ENCODE measurements around the gene MARCKS. TPM values are rescaled to one million over a fixed set of nuclear protein-coding genes. Genes with fewer than 3 reads are reported as not detected.

MARCKS gene
- total and polyA plus RNA-seq, 10 of the 15 experiments (the other 5 are each of a cell fraction or from before 2014, with no cell fraction given) = 29.0 to 164 (median 74.5) TPM

- TF ChIP-seq PBX3 (IDR thresholded peaks at IDR 0.05; ENCODE audit: insufficient replicate concordance, low read depth, low read length) (no peak), SKIL (IDR thresholded peaks at IDR 0.05; ENCODE audit: low read depth, poor library complexity, severe bottlenecking) (peak; percentile 47), SPI1 (IDR thresholded peaks at IDR 0.05; ENCODE audit: borderline replicate concordance, insufficient read depth, low read depth, low read length) (peak; percentile 97), YY1 (IDR thresholded peaks at IDR 0.05; ENCODE audit: low read depth, low read length) (no peak), BHLHE40 (IDR thresholded peaks at IDR 0.05; ENCODE audit: borderline replicate concordance in 1 of 2, low read depth in 2 of 2, low read length in 1 of 2) (no peak; a peak in 1 of 4 replicates), EP300 (IDR thresholded peaks at IDR 0.05; ENCODE audit: borderline replicate concordance in 1 of 2, control insufficient read depth in 1 of 2, low read depth in 2 of 2, low read length in 2 of 2) (peak in 1 of 2 experiments; percentile 75; a peak in 2 of 4 replicates), SMC3 (IDR thresholded peaks at IDR 0.05; ENCODE audit: borderline replicate concordance, low read length) (no peak), ZNF622 (IDR thresholded peaks at IDR 0.05) (no peak), SUPT20H (IDR thresholded peaks at IDR 0.05; ENCODE audit: borderline replicate concordance, control insufficient read depth, low read depth, low read length) (no peak), POLR2AphosphoS2 (IDR thresholded peaks at IDR 0.05; ENCODE audit: low read depth, low read length) (no peak), PKNOX1 (IDR thresholded peaks at IDR 0.05) (no peak)
These were observed 47.3 kb upstream of the MARCKS start (continued) for GRCh38 chr6:113809826-113810225.
